Dermis microvascular lymphatic vessel endothelial cell (primary cell): ENCODE measurements around the gene NUMBL. TPM values are rescaled to one million over a fixed set of nuclear protein-coding genes. Genes with fewer than 3 reads are reported as not detected.

Source experiments
- total RNA-seq: library from RNA; depleted of rRNA; stranded (reverse); fragments of >200 nt; gene quantifications from 2 replicates; pipeline ENCODE4 v1.2.1, GENCODE V29; 2014

NUMBL gene
- total RNA-seq, 1 donor from 2014 or later = 6.8 TPM

Other genes with a start within 250 kb of the NUMBL start
- gene SERTAD3, start 246.3 kb downstream of the NUMBL start, total RNA-seq = 18.0 and 24.1 TPM in 2 replicates
- 39.8 and 61.3 TPM in 2 replicates for gene BLVRB, start 224.9 kb downstream of the NUMBL start, total RNA-seq
- under 0.01 TPM in 1 of 2 replicates, not detected in the other for gene SPTBN4, start 223.7 kb downstream of the NUMBL start, total RNA-seq
- gene SHKBP1, start 113.8 kb downstream of the NUMBL start, total RNA-seq = 19.5 and 40.0 TPM in 2 replicates
- gene LTBP4, start 89.3 kb downstream of the NUMBL start, total RNA-seq = 12.3 and 60.8 TPM in 2 replicates
- gene COQ8B, start 26.2 kb upstream of the NUMBL start, total RNA-seq = 12.6 and 20.0 TPM in 2 replicates
- 18.2 and 25.3 TPM in 2 replicates for gene ITPKC, start 26.5 kb upstream of the NUMBL start, total RNA-seq
- gene ACTMAP, start 59.8 kb upstream of the NUMBL start, total RNA-seq = 0.26 and 0.76 TPM in 2 replicates
- gene SNRPA, start 60.6 kb upstream of the NUMBL start, total RNA-seq = 30.7 and 40.2 TPM in 2 replicates
- not detected in 2 replicates for gene MIA, start 84.9 kb upstream of the NUMBL start, total RNA-seq
- 8.6 and 14.4 TPM in 2 replicates for gene RAB4B, start 87.6 kb upstream of the NUMBL start, total RNA-seq
- 94.1 and 144 TPM in 2 replicates for gene EGLN2, start 108.5 kb upstream of the NUMBL start, total RNA-seq
- not detected in 2 replicates for gene CYP2A6, start 159.8 kb upstream of the NUMBL start, total RNA-seq
- not detected in 2 replicates for gene CYP2A7, start 191.6 kb upstream of the NUMBL start, total RNA-seq